MM.1S (cell line): Measurements from ENCODE around the gene REC8.

Experiments used
- DNase-seq: peaks from one replicate; pipeline ENCODE4 v3.0.0-alpha.2; 2015
- H2AFZ ChIP-seq: fragments of 300-600 bp; sonication (generic); 2 replicates; pipeline ENCODE4 v1.6.0; 2016; ENCODE audit warnings: antibody characterized with exemption, low read length
- H3F3A ChIP-seq: fragments of 300-600 bp; sonication (generic); 2 replicates; pipeline ENCODE4 v1.6.1; 2016; ENCODE audit warnings: mild to moderate bottlenecking, antibody characterized with exemption, low read length, moderate library complexity, mixed read lengths; ENCODE audit not compliant: insufficient read depth
- H3K27ac ChIP-seq: fragments of 300-600 bp; sonication (generic); 2 replicates; pipeline ENCODE4 v1.5.1; 2016; ENCODE audit warnings: mild to moderate bottlenecking, low read length
- H3K27me3 ChIP-seq: fragments of 300-600 bp; sonication (generic); replicated peaks from 2 replicates; pipeline ENCODE4 v1.6.0; 2016; ENCODE audit warnings: low read length; ENCODE audit not compliant: insufficient read depth
- H3K36me3 ChIP-seq: fragments of 300-600 bp; sonication (generic); replicated peaks from 2 replicates; pipeline ENCODE4 v1.6.1; 2016; ENCODE audit warnings: mild to moderate bottlenecking, low read length, mixed read lengths; ENCODE audit not compliant: insufficient read depth
- H3K4me1 ChIP-seq: fragments of 300-600 bp; sonication (generic); 2 replicates; pipeline ENCODE4 v1.6.1; 2016; ENCODE audit warnings: low read length, mixed read lengths
- H3K4me2 ChIP-seq: fragments of 300-600 bp; sonication (generic); 2 replicates; pipeline ENCODE4 v1.6.0; 2016; ENCODE audit warnings: low read depth, low read length
- H3K4me3 ChIP-seq: fragments of 300-600 bp; sonication (generic); 2 replicates; pipeline ENCODE4 v1.5.1; 2016; ENCODE audit warnings: low read length, mixed read lengths
- H3K79me2 ChIP-seq: fragments of 300-600 bp; sonication (generic); 2 replicates; pipeline ENCODE4 v1.6.1; 2016; ENCODE audit warnings: mixed run types, low read length, mixed read lengths
- H3K9ac ChIP-seq: fragments of 300-600 bp; sonication (generic); 2 replicates; pipeline ENCODE4 v1.6.1; 2016; ENCODE audit warnings: low read length, mixed read lengths
- H3K9me2 ChIP-seq: fragments of 300-600 bp; sonication (generic); replicated peaks from 2 replicates; pipeline ENCODE4 v1.6.1; 2016; ENCODE audit warnings: mild to moderate bottlenecking, low read length, mixed read lengths; ENCODE audit not compliant: insufficient read depth
- H3K9me3 ChIP-seq: fragments of 300-600 bp; sonication (generic); replicated peaks from 2 replicates; pipeline ENCODE4 v1.6.1; 2016; ENCODE audit warnings: mild to moderate bottlenecking, low read length, mixed read lengths; ENCODE audit not compliant: insufficient read depth
- H4K20me1 ChIP-seq: fragments of 300-600 bp; sonication (generic); 2 replicates; pipeline ENCODE4 v1.6.1; 2016; ENCODE audit warnings: mild to moderate bottlenecking, low read length, moderate library complexity, mixed read lengths; ENCODE audit not compliant: insufficient read depth
- CTCF ChIP-seq: fragments of 300-600 bp; sonication (generic); IDR thresholded peaks from 2 replicates; pipeline ENCODE4 v1.5.1; 2016; ENCODE audit warnings: antibody characterized with exemption, low read length, mixed read lengths
- EZH2 ChIP-seq: fragments of 300-600 bp; sonication (generic); optimal IDR thresholded peaks from 2 replicates; pipeline ENCODE3; 2017; ENCODE audit warnings: low read depth, mild to moderate bottlenecking, antibody characterized with exemption, low read length, mixed read lengths
- EZH2phosphoT487 ChIP-seq: fragments of 300-600 bp; sonication (generic); IDR thresholded peaks from 2 replicates; pipeline ENCODE4 v1.6.1; 2018; ENCODE audit warnings: antibody characterized with exemption, low read length

Gene REC8

DNA sequence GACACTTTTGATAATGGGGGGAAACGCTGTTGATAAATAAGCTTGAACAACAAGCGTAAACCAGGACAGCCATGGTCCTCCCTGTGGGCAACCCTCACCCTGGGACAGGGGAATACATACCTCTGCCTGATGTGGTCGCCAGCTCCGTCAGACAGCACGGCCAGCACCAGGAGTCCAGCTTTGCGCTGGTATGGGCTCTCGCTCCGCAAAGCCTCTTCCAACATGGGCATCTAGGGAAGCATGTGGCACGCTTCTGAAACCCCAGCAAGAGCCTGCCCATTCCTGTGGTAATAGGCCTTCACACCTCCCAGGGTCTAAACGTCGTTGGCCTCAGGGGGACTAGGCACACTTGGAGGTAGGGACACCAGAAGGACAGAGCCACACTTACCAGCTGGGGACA, 13.9 kb downstream of the REC8 start:
- Histone ChIP-seq H4K20me1 (no peaks in the 10 kb centered on the region), H3F3A (peaks cover 14% of the 10 kb centered on the region), H3K27ac (no peak overlapping the region), H3K9ac (no peak overlapping the region), H3K36me3 (no peaks in the 10 kb centered on the region), H2AFZ (no peak overlapping the region), H3K79me2 (peaks cover 4% of the 10 kb centered on the region; the same call in 1 of the 2 replicates), H3K9me2 (no peaks in the 10 kb centered on the region), H3K4me1 (peaks cover 5% of the 10 kb centered on the region; the same call in 1 of the 2 replicates), H3K27me3 (no peaks in the 10 kb centered on the region), H3K4me2 (no peak overlapping the region), H3K9me3 (no peaks in the 10 kb centered on the region), H3K4me3 (no peak overlapping the region)
- TF ChIP-seq CTCF (no peak), EZH2phosphoT487 (no peak), EZH2 (no peak)
- no peak for DNase-seq

DNA sequence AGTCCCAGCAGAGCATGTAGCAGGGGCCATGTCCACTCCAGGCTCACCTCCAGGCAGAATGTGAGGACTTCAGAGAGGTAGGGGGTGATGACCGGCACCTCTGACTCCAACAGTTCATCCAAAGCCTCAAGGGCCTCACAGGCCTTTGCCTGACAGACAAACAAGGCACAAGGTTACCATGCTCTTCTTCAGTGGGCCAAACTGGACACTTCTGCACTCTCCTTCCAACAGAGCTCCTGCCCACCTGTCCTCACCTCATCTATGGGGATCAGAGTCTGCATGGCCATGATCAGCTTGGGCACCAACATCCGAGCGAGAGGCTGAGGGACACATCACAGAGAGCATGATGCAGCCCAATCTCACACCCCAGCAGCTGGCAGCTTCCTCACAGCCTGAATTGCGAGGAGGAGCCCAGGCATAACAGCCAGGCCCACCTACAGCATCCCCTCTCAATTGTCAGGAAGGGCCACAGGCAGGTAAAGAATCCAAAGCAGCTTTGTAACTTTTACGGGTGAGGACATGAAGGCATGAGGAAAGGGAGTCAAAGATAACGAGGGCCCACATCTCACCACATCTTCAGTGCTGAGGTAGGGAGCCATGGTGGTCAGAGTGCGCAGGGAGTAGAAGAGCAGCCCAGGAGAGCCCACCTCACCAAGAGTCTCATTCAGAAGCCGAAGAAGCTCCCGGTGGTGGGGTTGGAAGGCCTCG, 15.1 kb downstream of the REC8 start:
- Histone ChIP-seq H4K20me1 (no peaks in the 10 kb centered on the region), H3K4me3 (no peak overlapping the region), H3K9me2 (no peaks in the 10 kb centered on the region), H3K4me1 (peaks cover 5% of the 10 kb centered on the region; the same call in 1 of the 2 replicates), H3K27me3 (no peaks in the 10 kb centered on the region), H3K4me2 (no peak overlapping the region), H3K9me3 (no peaks in the 10 kb centered on the region), H2AFZ (no peak overlapping the region), H3K27ac (no peak overlapping the region), H3K36me3 (no peaks in the 10 kb centered on the region), H3K79me2 (peaks cover 6% of the 10 kb centered on the region; the same call in 1 of the 2 replicates), H3K9ac (no peak overlapping the region), H3F3A (peaks cover 14% of the 10 kb centered on the region)
- DNase-seq = no peak
- TF ChIP-seq EZH2 (no peak), CTCF (no peak), EZH2phosphoT487 (no peak)

DNA sequence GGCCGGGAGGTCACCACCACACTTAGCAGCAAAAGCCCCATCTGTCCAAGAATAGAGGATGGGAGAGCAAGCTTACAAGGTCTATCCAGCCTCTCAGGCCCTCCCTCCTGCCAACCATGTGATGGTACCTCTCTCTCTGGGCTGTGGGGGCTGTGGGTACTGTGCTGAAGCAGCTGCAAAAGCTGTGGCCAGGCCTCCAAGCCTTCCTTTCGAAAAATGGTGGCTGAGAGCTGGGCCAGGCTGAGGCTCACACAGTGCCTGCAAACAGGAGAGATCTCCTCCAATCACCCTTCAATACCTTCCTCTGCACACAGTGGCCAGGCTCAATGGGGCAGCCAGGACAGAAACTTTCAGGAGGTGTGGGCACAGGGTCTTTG, 15.6 kb downstream of the REC8 start:
- H3K4me1 ChIP-seq = peaks cover 5% of the 10 kb centered on the region; the same call in 1 of the 2 replicates
- H2AFZ ChIP-seq = no peak overlapping the region
- H3K9me2 ChIP-seq = no peaks in the 10 kb centered on the region
- no peaks in the 10 kb centered on the region for H3K9me3 ChIP-seq
- H3K9ac ChIP-seq = no peak overlapping the region; the same call in 1 of the 2 replicates
- peak overlapping the region; percentile 81; the same call in 1 of the 2 replicates for H3K27ac ChIP-seq
- H3K27me3 ChIP-seq = no peaks in the 10 kb centered on the region
- H3F3A ChIP-seq = peaks cover 14% of the 10 kb centered on the region
- no peaks in the 10 kb centered on the region for H3K36me3 ChIP-seq
- peak overlapping the region; percentile 68 for H3K4me2 ChIP-seq
- no peak for DNase-seq
- peak overlapping the region; percentile 75; the same call in 1 of the 2 replicates for H3K4me3 ChIP-seq
- H4K20me1 ChIP-seq = no peaks in the 10 kb centered on the region
- no peak for TF ChIP-seq EZH2phosphoT487
- no peak for TF ChIP-seq EZH2
- TF ChIP-seq CTCF = no peak
- peaks cover 8% of the 10 kb centered on the region; the same call in 1 of the 2 replicates for H3K79me2 ChIP-seq
